Measurements from ENCODE around the gene RBM4B. TPM values are rescaled to one million over a fixed set of nuclear protein-coding genes. Genes with fewer than 3 reads are reported as not detected.

The RBM4B gene
- total and polyA plus RNA-seq, 2 of the 13 experiments (the other 11 are each of a cell fraction or from before 2014, with no cell fraction given): 25.8 to 32.4 TPM

DNA sequence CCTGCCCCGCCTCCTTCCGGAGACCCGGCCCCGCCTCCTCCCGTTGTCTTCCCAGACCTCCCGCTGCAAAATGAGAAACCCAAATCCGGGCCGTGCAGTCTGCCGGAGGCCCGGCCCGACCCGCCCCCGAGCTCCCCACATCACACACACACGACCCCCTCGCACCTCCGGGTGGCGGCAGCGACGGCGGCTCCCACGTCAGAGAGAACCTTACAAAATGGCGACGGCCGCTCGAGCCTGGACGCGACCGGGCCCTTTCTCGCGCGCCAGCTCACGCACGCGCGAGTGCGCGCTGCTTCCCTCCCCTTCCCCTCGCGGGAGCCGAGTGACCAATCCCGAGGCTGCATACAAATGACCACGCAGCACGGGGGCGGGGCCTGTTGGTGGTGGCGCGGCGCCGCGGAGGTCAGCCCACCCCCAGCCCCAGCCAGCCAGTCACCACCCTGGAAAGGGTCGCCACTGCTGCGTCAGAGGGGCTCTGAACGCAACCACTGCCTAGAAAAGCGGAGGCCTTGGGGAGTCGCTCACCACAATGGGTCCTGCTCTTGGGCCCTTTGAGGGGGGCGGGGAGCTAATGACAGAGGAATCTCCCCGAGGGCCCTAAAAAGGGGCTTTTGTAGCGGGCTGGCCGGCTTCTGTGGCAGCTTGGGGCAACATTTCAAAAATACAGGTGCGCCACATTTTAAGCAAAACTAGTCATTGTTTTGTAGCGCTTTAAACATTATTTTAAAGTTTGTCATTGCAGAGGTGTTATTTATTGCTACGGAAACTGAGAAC is at the start of gene RBM4B (continued):
- TF ChIP-seq, protein P1, sequence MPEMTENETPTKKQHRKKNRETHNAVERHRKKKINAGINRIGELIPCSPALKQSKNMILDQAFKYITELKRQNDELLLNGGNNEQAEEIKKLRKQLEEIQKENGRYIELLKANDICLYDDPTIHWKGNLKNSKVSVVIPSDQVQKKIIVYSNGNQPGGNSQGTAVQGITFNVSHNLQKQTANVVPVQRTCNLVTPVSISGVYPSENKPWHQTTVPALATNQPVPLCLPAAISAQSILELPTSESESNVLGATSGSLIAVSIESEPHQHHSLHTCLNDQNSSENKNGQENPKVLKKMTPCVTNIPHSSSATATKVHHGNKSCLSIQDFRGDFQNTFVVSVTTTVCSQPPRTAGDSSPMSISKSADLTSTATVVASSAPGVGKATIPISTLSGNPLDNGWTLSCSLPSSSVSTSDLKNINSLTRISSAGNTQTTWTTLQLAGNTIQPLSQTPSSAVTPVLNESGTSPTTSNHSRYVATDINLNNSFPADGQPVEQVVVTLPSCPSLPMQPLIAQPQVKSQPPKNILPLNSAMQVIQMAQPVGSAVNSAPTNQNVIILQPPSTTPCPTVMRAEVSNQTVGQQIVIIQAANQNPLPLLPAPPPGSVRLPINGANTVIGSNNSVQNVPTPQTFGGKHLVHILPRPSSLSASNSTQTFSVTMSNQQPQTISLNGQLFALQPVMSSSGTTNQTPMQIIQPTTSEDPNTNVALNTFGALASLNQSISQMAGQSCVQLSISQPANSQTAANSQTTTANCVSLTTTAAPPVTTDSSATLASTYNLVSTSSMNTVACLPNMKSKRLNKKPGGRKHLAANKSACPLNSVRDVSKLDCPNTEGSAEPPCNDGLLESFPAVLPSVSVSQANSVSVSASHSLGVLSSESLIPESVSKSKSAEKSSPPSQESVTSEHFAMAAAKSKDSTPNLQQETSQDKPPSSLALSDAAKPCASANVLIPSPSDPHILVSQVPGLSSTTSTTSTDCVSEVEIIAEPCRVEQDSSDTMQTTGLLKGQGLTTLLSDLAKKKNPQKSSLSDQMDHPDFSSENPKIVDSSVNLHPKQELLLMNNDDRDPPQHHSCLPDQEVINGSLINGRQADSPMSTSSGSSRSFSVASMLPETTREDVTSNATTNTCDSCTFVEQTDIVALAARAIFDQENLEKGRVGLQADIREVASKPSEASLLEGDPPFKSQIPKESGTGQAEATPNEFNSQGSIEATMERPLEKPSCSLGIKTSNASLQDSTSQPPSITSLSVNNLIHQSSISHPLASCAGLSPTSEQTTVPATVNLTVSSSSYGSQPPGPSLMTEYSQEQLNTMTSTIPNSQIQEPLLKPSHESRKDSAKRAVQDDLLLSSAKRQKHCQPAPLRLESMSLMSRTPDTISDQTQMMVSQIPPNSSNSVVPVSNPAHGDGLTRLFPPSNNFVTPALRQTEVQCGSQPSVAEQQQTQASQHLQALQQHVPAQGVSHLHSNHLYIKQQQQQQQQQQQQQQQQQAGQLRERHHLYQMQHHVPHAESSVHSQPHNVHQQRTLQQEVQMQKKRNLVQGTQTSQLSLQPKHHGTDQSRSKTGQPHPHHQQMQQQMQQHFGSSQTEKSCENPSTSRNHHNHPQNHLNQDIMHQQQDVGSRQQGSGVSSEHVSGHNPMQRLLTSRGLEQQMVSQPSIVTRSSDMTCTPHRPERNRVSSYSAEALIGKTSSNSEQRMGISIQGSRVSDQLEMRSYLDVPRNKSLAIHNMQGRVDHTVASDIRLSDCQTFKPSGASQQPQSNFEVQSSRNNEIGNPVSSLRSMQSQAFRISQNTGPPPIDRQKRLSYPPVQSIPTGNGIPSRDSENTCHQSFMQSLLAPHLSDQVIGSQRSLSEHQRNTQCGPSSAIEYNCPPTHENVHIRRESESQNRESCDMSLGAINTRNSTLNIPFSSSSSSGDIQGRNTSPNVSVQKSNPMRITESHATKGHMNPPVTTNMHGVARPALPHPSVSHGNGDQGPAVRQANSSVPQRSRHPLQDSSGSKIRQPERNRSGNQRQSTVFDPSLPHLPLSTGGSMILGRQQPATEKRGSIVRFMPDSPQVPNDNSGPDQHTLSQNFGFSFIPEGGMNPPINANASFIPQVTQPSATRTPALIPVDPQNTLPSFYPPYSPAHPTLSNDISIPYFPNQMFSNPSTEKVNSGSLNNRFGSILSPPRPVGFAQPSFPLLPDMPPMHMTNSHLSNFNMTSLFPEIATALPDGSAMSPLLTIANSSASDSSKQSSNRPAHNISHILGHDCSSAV (CRISPR knock-in tag; IDR thresholded peaks at IDR 0.05; ENCODE audit: borderline replicate concordance): no peak
- TF ChIP-seq, protein P2, sequence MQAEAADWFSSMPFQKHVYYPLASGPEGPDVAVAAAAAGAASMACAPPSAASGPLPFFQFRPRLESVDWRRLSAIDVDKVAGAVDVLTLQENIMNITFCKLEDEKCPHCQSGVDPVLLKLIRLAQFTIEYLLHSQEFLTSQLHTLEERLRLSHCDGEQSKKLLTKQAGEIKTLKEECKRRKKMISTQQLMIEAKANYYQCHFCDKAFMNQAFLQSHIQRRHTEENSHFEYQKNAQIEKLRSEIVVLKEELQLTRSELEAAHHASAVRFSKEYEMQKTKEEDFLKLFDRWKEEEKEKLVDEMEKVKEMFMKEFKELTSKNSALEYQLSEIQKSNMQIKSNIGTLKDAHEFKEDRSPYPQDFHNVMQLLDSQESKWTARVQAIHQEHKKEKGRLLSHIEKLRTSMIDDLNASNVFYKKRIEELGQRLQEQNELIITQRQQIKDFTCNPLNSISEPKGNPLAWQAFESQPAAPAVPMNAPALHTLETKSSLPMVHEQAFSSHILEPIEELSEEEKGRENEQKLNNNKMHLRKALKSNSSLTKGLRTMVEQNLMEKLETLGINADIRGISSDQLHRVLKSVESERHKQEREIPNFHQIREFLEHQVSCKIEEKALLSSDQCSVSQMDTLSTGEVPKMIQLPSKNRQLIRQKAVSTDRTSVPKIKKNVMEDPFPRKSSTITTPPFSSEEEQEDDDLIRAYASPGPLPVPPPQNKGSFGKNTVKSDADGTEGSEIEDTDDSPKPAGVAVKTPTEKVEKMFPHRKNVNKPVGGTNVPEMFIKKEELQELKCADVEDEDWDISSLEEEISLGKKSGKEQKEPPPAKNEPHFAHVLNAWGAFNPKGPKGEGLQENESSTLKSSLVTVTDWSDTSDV (CRISPR knock-in tag; IDR thresholded peaks at IDR 0.05): no peak
- TF ChIP-seq ZFP91 (CRISPR knock-in tag; IDR thresholded peaks at IDR 0.05; ENCODE audit: borderline replicate concordance) (peak; percentile 76; the same call in 1 of the 2 replicates), ZMYM2 (CRISPR knock-in tag; IDR thresholded peaks at IDR 0.05) (no peak; the same call in 1 of the 2 replicates), FOXJ3 (CRISPR knock-in tag; IDR thresholded peaks at IDR 0.05; ENCODE audit: borderline replicate concordance) (no peak), HIC2 (CRISPR knock-in tag; IDR thresholded peaks at IDR 0.05; ENCODE audit: low read depth) (no peak), PRPF4 (IDR thresholded peaks at IDR 0.05; ENCODE audit: low read depth, low read length, poor library complexity, severe bottlenecking) (no peak), POLR2AphosphoS5 (IDR thresholded peaks at IDR 0.05; ENCODE audit: low read depth, low read length) (peak; percentile 81), FOXA1 (IDR thresholded peaks at IDR 0.05) (no peak), FOXA1 (CRISPR knock-in tag; IDR thresholded peaks at IDR 0.05) (no peak; the same call in 1 of the 2 replicates)
- TF ChIP-seq, protein P3, sequence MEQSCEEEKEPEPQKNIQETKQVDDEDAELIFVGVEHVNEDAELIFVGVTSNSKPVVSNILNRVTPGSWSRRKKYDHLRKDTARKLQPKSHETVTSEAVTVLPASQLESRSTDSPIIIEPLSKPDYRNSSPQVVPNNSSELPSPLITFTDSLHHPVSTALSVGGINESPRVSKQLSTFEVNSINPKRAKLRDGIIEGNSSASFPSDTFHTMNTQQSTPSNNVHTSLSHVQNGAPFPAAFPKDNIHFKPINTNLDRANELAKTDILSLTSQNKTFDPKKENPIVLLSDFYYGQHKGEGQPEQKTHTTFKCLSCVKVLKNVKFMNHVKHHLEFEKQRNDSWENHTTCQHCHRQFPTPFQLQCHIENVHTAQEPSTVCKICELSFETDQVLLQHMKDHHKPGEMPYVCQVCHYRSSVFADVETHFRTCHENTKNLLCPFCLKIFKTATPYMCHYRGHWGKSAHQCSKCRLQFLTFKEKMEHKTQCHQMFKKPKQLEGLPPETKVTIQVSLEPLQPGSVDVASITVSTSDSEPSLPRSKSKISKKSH (CRISPR knock-in tag; IDR thresholded peaks at IDR 0.05; ENCODE audit: borderline replicate concordance): peak; percentile 64; the same call in 1 of the 2 replicates

Data from HepG2 (cell line).